ENCODE results near the gene YRDC.

- TF ChIP-seq POLR2AphosphoS5 (IDR thresholded peaks at IDR 0.05; ENCODE audit: insufficient read depth, low read depth, low read length): no peak
- no peak for TF ChIP-seq CTCF (IDR thresholded peaks at IDR 0.05; ENCODE audit: extremely low read depth in 1 of 2, insufficient read depth in 1 of 2, low read depth in 1 of 2, low read length in 2 of 2)
These were observed 48.6 kb downstream of the YRDC start for GRCh38 chr1:37759451-37759850.

All from endothelial cell of umbilical vein (primary cell).